Measurements from ENCODE around the gene ERC1.
"Not testable (repeated sequence)": the region's sequence is repeated elsewhere in the genome, so short reads cannot be mapped to it uniquely, and the experiment has no call there.

ERC1 gene

DNA sequence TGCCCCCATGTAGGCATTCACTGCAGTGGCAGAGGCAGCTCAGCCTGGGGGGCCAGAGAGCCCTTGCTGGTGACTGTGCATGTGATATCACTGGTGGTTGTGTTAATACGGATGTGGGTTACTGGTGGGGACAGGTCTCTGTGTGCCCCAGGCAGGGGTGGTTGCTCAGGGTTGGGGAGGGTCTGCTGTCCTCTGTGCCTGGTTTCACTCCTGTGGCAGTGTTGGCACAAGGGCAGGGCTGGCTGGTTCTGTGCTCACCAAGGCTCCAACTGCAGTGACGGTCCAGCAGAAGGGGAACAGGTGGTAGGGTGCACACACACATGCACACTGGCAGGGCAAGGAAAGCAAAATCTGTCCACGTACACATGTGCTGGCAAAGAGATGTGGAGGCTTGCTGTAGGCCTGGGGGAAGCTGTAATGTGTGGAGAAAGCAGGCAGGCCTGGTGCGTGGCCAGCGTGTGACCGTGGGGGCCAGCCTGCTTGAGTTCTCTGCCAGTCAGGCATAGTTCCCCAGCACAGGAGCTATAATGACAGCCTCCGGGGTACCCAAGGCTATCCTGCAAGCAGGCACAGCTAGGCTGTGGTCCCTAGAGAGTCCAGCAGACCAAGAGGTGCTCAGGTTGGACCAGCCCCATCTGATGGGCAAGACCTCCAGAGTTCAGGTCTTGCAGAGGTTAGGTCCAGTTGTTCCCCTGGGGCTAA, 348.7 kb downstream of the ERC1 start:
- no peak overlapping the region for H3K4me3 ChIP-seq (ENCODE audit: low read length)
- H3K9me3 ChIP-seq (ENCODE audit: control insufficient read depth, low read depth, low read length): no peaks in the 10 kb centered on the region
- H3K36me3 ChIP-seq (ENCODE audit: control insufficient read depth, low read depth, low read length): no peaks in the 10 kb centered on the region
- no peak overlapping the region for H3K9ac ChIP-seq (ENCODE audit: low read length)
- no peaks in the 10 kb centered on the region for H3K4me1 ChIP-seq (ENCODE audit: control insufficient read depth, low read depth, low read length)
- no peak overlapping the region for H3K27ac ChIP-seq (ENCODE audit: low read length)
- H3K27me3 ChIP-seq (ENCODE audit: control insufficient read depth, insufficient read depth, low read length): no peaks in the 10 kb centered on the region

DNA sequence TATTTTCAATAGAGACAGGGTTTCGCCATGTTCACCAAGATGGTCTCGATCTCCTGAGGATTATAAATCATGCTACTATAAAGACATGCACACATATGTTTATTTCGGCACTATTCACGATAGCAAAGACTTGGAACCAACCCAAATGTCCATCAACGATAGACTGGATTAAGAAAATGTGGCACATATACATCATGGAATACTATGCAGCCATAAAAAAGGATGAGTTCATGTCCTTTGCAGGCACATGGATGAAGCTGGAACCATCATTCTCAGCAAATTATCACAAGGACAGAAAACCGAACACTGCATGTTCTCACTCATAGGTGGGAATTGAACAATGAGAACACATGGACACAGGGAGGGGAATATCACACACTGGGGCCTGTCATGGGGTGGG, 350.2 kb downstream of the ERC1 start:
- H3K36me3 ChIP-seq (ENCODE audit: control insufficient read depth, low read depth, low read length); H3K27me3 ChIP-seq (ENCODE audit: control insufficient read depth, insufficient read depth, low read length); H3K4me1 ChIP-seq (ENCODE audit: control insufficient read depth, low read depth, low read length); H3K9me3 ChIP-seq (ENCODE audit: control insufficient read depth, low read depth, low read length); H3K27ac ChIP-seq (ENCODE audit: low read length); H3K4me3 ChIP-seq (ENCODE audit: low read length); H3K9ac ChIP-seq (ENCODE audit: low read length): not testable (repeated sequence)

DNA sequence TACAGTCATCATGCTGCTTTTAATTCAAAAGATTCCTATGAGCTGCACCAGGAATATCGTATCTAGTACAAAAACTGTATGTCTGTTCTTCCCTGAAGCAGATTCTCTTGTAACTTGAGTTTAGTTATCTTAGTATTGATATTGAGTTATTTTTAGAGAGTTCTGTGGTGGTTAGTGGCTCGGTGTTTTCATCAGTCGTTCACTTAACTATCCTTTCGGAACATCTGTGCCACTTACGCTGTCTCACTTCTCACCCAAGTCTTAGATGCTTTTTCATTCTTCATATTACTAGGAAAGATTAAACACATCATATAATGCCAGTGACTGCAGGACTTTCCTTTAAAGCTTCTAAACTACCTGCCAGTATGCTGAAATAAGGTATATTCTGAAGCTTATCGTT, 352.4 kb downstream of the ERC1 start:
- Histone ChIP-seq H3K4me1 (ENCODE audit: control insufficient read depth, low read depth, low read length) (no peaks in the 10 kb centered on the region), H3K9me3 (ENCODE audit: control insufficient read depth, low read depth, low read length) (no peaks in the 10 kb centered on the region), H3K27ac (ENCODE audit: low read length) (no peak overlapping the region), H3K36me3 (ENCODE audit: control insufficient read depth, low read depth, low read length) (no peaks in the 10 kb centered on the region), H3K9ac (ENCODE audit: low read length) (no peak overlapping the region), H3K27me3 (ENCODE audit: control insufficient read depth, insufficient read depth, low read length) (no peaks in the 10 kb centered on the region), H3K4me3 (ENCODE audit: low read length) (no peak overlapping the region)

DNA sequence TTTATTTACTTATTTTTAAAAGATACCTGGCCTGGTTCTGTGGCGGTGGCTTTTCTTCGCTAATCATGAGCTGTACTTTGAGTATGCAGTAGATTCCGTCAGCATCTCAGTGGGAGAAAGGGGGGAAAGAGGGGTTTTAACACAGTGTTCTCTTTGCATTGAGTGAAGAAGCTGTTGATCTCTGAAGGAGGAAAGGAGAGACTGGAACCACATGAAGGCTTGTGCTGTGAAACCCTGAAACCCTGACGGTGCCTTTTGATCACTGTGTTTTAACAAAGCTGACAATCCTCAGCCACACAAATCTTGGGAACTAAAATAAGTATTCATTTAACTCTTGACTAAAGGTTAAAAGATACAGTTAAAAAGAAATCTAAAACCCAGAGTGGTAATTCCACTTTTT, 353.2 kb downstream of the ERC1 start:
- no peak overlapping the region for H3K4me3 ChIP-seq (ENCODE audit: low read length)
- H3K27ac ChIP-seq (ENCODE audit: low read length): no peak overlapping the region
- H3K9ac ChIP-seq (ENCODE audit: low read length): no peak overlapping the region
- no peaks in the 10 kb centered on the region for H3K36me3 ChIP-seq (ENCODE audit: control insufficient read depth, low read depth, low read length)
- no peaks in the 10 kb centered on the region for H3K9me3 ChIP-seq (ENCODE audit: control insufficient read depth, low read depth, low read length)
- H3K27me3 ChIP-seq (ENCODE audit: control insufficient read depth, insufficient read depth, low read length): no peaks in the 10 kb centered on the region
- no peaks in the 10 kb centered on the region for H3K4me1 ChIP-seq (ENCODE audit: control insufficient read depth, low read depth, low read length)

GRCh38 chr12:1346126-1346525, 355.1 kb downstream of the ERC1 start:
- Histone ChIP-seq H3K9me3 (ENCODE audit: control insufficient read depth, low read depth, low read length) (no peaks in the 10 kb centered on the region), H3K27me3 (ENCODE audit: control insufficient read depth, insufficient read depth, low read length) (no peaks in the 10 kb centered on the region), H3K9ac (ENCODE audit: low read length) (no peak overlapping the region), H3K27ac (ENCODE audit: low read length) (no peak overlapping the region), H3K36me3 (ENCODE audit: control insufficient read depth, low read depth, low read length) (no peaks in the 10 kb centered on the region), H3K4me1 (ENCODE audit: control insufficient read depth, low read depth, low read length) (no peaks in the 10 kb centered on the region), H3K4me3 (ENCODE audit: low read length) (no peak overlapping the region)

GRCh38 chr12:1347294-1347693, 356.3 kb downstream of the ERC1 start:
- Histone ChIP-seq H3K4me3 (ENCODE audit: low read length) (no peak overlapping the region), H3K27me3 (ENCODE audit: control insufficient read depth, insufficient read depth, low read length) (no peaks in the 10 kb centered on the region), H3K9ac (ENCODE audit: low read length) (no peak overlapping the region), H3K36me3 (ENCODE audit: control insufficient read depth, low read depth, low read length) (no peaks in the 10 kb centered on the region), H3K9me3 (ENCODE audit: control insufficient read depth, low read depth, low read length) (no peaks in the 10 kb centered on the region), H3K4me1 (ENCODE audit: control insufficient read depth, low read depth, low read length) (no peaks in the 10 kb centered on the region), H3K27ac (ENCODE audit: low read length) (no peak overlapping the region)

- H3K36me3 ChIP-seq (ENCODE audit: control insufficient read depth, low read depth, low read length): no peaks in the 10 kb centered on the region
- H3K27ac ChIP-seq (ENCODE audit: low read length): no peak overlapping the region
- H3K9ac ChIP-seq (ENCODE audit: low read length): no peak overlapping the region
- no peaks in the 10 kb centered on the region for H3K9me3 ChIP-seq (ENCODE audit: control insufficient read depth, low read depth, low read length)
- no peaks in the 10 kb centered on the region for H3K4me1 ChIP-seq (ENCODE audit: control insufficient read depth, low read depth, low read length)
- H3K4me3 ChIP-seq (ENCODE audit: low read length): no peak overlapping the region
- no peaks in the 10 kb centered on the region for H3K27me3 ChIP-seq (ENCODE audit: control insufficient read depth, insufficient read depth, low read length)
Observed at GRCh38 chr12:1348606-1349005, 357.6 kb downstream of the ERC1 start.

DNA sequence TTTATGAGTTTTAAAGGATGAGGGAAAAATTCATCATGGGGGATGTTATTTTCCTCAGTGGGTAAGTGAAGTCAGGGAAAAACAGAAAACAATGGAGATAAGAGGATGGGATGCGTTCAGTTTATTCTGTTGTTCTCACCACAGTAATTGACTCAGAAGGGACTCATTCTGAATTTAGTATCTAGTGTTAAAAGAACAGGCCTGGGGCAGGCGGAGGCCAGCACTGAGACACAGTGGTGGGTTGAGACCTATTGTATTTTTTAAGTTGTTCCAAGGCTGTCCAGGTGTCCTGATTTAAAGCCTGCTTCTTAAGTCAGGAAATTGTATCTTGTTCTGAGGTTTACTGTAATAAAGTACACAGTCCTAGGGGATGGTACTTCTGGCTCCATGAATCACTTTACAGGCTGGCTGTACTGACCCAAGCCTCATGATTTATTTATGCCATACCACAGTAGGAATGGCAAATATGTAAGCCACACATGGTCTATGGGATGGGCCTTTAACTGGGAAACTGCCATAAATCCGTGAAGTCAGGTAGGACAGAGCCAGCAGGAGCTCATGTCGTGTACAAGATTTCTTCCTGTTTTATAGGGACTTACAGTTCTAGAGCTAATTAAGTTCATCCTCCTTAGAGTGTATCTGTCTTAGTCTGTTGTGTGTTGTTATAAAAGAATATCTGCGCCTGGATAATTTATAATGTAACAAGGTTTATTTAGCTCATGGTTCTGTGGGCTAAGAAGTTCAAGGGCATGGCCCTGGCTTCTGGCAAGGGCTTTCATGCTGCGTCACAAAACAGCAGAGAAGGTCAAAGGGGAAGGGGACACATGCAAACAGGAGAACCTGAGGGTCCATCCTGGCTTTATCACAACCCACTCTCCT, 359.3 kb downstream of the ERC1 start:
- no peaks in the 10 kb centered on the region for H3K4me1 ChIP-seq (ENCODE audit: control insufficient read depth, low read depth, low read length)
- H3K27ac ChIP-seq (ENCODE audit: low read length): no peak overlapping the region
- H3K9ac ChIP-seq (ENCODE audit: low read length): no peak overlapping the region
- H3K4me3 ChIP-seq (ENCODE audit: low read length): no peak overlapping the region
- no peaks in the 10 kb centered on the region for H3K27me3 ChIP-seq (ENCODE audit: control insufficient read depth, insufficient read depth, low read length)
- no peaks in the 10 kb centered on the region for H3K9me3 ChIP-seq (ENCODE audit: control insufficient read depth, low read depth, low read length)
- H3K36me3 ChIP-seq (ENCODE audit: control insufficient read depth, low read depth, low read length): no peaks in the 10 kb centered on the region

GRCh38 chr12:1350934-1351240, 359.9 kb downstream of the ERC1 start:
- Histone ChIP-seq H3K27ac (ENCODE audit: low read length) (no peak overlapping the region), H3K9me3 (ENCODE audit: control insufficient read depth, low read depth, low read length) (no peaks in the 10 kb centered on the region)

GRCh38 chr12:1351926-1352325, 360.9 kb downstream of the ERC1 start:
- no peak overlapping the region for H3K9ac ChIP-seq (ENCODE audit: low read length)
- H3K4me3 ChIP-seq (ENCODE audit: low read length): no peak overlapping the region
- H3K36me3 ChIP-seq (ENCODE audit: control insufficient read depth, low read depth, low read length): no peaks in the 10 kb centered on the region
- peaks cover 4% of the 10 kb centered on the region for H3K4me1 ChIP-seq (ENCODE audit: control insufficient read depth, low read depth, low read length)
- no peaks in the 10 kb centered on the region for H3K27me3 ChIP-seq (ENCODE audit: control insufficient read depth, insufficient read depth, low read length)
- no peaks in the 10 kb centered on the region for H3K9me3 ChIP-seq (ENCODE audit: control insufficient read depth, low read depth, low read length)
- no peak overlapping the region for H3K27ac ChIP-seq (ENCODE audit: low read length)

More at GRCh38 chr12:1350934-1351240, 359.9 kb downstream of the ERC1 start:
- H3K4me3 ChIP-seq (ENCODE audit: low read length): no peak overlapping the region
- no peaks in the 10 kb centered on the region for H3K36me3 ChIP-seq (ENCODE audit: control insufficient read depth, low read depth, low read length)
- H3K4me1 ChIP-seq (ENCODE audit: control insufficient read depth, low read depth, low read length): peaks cover 4% of the 10 kb centered on the region
- H3K27me3 ChIP-seq (ENCODE audit: control insufficient read depth, insufficient read depth, low read length): no peaks in the 10 kb centered on the region
- no peak overlapping the region for H3K9ac ChIP-seq (ENCODE audit: low read length)

- no peak overlapping the region for H3K27ac ChIP-seq (ENCODE audit: low read length)
- no peaks in the 10 kb centered on the region for H3K27me3 ChIP-seq (ENCODE audit: control insufficient read depth, insufficient read depth, low read length)
- H3K4me3 ChIP-seq (ENCODE audit: low read length): no peak overlapping the region
- no peak overlapping the region for H3K9ac ChIP-seq (ENCODE audit: low read length)
- H3K4me1 ChIP-seq (ENCODE audit: control insufficient read depth, low read depth, low read length): peaks cover 4% of the 10 kb centered on the region
- no peaks in the 10 kb centered on the region for H3K36me3 ChIP-seq (ENCODE audit: control insufficient read depth, low read depth, low read length)
- no peaks in the 10 kb centered on the region for H3K9me3 ChIP-seq (ENCODE audit: control insufficient read depth, low read depth, low read length)
Observed at GRCh38 chr12:1353451-1353850, 362.4 kb downstream of the ERC1 start.

DNA sequence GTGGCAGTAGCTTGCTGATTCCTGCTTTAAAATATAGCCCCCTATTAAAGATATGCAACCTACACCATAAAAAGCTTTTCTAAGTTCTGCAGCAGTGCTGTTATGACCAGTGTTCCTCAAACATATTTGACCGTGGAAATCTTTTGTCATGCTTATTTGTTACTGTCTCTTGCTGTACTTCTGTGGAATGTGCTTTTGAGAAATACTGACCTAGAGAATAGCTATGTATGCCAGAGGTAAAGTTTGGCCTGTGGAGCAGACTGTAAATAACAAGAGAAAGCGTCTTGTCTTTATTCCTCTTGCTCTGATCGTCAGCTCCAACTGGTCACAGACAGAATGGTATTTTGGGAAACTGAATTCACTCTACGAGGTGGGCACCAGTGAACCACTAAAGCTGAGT, 364.4 kb downstream of the ERC1 start:
- Histone ChIP-seq H3K36me3 (ENCODE audit: control insufficient read depth, low read depth, low read length) (no peaks in the 10 kb centered on the region), H3K27ac (ENCODE audit: low read length) (no peak overlapping the region)

More for the DNA sequence above, 364.4 kb downstream of the ERC1 start:
- Histone ChIP-seq H3K27me3 (ENCODE audit: control insufficient read depth, insufficient read depth, low read length) (no peaks in the 10 kb centered on the region), H3K4me1 (ENCODE audit: control insufficient read depth, low read depth, low read length) (peaks cover 4% of the 10 kb centered on the region), H3K9me3 (ENCODE audit: control insufficient read depth, low read depth, low read length) (no peaks in the 10 kb centered on the region), H3K9ac (ENCODE audit: low read length) (no peak overlapping the region), H3K4me3 (ENCODE audit: low read length) (no peak overlapping the region)

Data from iPS-18a (cell line).